Activated CD4-positive, alpha-beta T cell treated with anti-CD3 and anti-CD28 coated beads for 4 hours (primary cell): ENCODE measurements around the gene SDR42E1.
"Not testable (repeated sequence)": the region's sequence is repeated elsewhere in the genome, so short reads cannot be mapped to it uniquely, and the experiment has no call there.

Experiments used
- DNase-seq, 2 donors: peaks; one replicate each; pipeline ENCODE4 v3.0.0-alpha.2; 2020

SDR42E1 gene

GRCh38 chr16:82037251-82037650 lies 26.0 kb upstream of the SDR42E1 start:
- DNase-seq: no peak

GRCh38 chr16:82034981-82035612 lies 23.8 kb upstream of the SDR42E1 start, which contains the start of gene HSD17B2:
TSS of gene HSD17B2 (plus strand) at chr16:82035253. CDS start at chr16:82035425, 172 bp downstream.
- no peak for DNase-seq

- no peak for DNase-seq
These were observed 22.5 kb upstream of the SDR42E1 start for GRCh38 chr16:82033683-82034300.

- DNase-seq: no peak
These were observed 21.7 kb upstream of the SDR42E1 start for GRCh38 chr16:82033006-82033405.

GRCh38 chr16:82031116-82032084 lies 20.1 kb upstream of the SDR42E1 start:
- DNase-seq: no peak

DNA sequence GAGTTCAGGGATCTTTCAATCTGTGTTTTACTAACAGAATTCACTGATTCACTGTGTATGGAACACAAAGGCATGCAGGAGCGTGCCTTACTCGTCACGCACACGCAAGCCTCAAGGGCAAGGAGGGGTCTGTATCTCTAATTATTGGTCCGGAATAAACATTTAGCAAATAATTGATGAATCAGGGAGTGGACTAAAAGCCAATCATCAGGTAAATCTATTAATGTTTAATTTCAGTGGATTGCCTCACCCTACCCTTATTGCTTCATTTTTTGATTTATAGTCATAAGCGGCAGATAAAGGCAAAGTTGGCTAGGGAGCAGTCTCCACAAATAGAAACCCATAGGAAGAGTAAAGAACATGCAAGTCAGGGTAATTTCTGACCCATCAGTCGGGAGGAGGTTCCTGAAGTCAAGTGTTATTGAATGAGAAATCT lies 16.4 kb upstream of the SDR42E1 start:
- no peak for DNase-seq

DNA sequence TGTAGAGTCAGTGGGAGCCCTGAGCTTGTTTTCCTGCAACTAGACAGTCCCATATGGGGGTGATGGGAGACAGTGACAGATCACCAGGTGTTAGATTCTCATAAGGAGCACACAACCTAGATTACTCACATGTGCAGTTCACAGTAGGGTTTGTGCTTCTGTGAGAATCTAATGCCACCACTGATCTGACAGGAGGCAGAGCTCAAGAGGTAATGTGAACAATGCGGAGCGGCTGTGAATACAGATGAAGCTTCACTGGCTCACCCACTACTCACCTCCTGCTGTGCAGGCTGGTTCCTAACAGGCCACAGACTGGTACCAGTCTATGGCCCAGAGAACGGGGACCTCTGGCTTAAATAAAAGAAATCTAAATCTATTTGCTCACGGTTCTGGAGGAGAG lies 13.6 kb upstream of the SDR42E1 start:
- no peak for DNase-seq

GRCh38 chr16:82024316-82024715 lies 13.0 kb upstream of the SDR42E1 start:
- DNase-seq: no peak

- DNase-seq: no peak
These were observed 11.9 kb upstream of the SDR42E1 start for GRCh38 chr16:82023206-82023605.

- no peak for DNase-seq
These were observed 8.8 kb upstream of the SDR42E1 start for GRCh38 chr16:82020051-82020450.

- DNase-seq: no peak
These were observed 8.3 kb upstream of the SDR42E1 start for GRCh38 chr16:82019535-82019934.

- no peak for DNase-seq
These were observed 6.8 kb upstream of the SDR42E1 start for GRCh38 chr16:82017911-82018568.

- no peak for DNase-seq
These were observed 5.7 kb upstream of the SDR42E1 start for GRCh38 chr16:82016964-82017363.

DNA sequence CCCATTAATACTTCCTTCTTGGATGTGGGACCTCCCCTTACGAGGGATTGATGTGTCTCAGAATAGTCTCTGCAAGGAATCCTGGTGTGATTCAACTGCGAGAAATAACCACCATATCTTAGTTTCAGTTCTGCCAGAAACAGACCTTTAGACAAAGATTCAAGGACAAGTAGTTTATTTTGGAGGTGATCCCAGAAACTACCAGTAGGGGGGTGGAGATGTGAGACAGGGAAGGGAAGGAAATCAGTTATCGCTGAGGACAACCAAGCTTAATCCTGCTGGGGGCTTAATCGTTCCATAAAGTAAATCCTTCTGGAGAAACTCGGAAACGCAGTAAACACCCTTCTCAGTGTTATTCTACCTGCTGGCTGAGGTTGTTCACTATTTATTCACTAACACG lies 5.0 kb upstream of the SDR42E1 start:
- DNase-seq: no peak

DNA sequence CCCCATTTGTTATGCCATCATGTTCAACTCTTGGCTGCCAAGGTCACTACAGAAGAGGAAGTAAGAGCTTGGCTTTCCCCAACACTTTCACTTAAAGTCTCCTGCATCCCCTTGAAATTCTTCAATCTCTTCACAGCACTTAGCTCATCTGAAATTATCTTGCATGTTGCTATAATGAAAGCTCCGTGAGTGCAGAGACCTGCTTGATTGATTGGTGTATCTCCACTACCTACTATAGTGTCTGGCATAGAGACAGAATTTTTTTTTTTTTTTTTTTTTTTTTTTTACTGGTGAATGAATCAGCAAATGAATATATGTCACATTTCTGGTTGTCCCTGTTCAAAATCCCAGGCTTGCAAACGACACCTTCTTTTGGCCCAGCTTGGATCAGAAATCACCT lies 1.9 kb upstream of the SDR42E1 start:
- DNase-seq: no peak

DNA sequence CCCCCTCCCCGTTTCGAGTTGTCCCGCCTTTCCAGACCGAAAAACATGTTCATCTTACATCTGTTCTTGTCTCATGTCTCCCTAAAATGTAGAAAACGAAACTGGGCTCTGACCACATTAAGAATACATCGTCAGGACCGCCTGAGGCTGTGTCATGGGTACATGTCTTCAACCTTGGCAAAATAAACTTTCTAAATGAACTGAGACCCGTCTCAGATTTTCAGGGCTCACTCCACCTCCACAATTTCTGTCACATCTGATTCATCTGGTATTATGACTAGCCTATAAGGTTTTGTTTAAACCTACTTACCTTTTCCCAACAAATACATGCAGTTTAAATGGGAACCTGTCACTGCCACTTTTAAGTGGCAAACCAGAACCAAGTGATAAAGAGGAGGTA lies 621 bp downstream of the SDR42E1 start:
- DNase-seq: no peak

DNA sequence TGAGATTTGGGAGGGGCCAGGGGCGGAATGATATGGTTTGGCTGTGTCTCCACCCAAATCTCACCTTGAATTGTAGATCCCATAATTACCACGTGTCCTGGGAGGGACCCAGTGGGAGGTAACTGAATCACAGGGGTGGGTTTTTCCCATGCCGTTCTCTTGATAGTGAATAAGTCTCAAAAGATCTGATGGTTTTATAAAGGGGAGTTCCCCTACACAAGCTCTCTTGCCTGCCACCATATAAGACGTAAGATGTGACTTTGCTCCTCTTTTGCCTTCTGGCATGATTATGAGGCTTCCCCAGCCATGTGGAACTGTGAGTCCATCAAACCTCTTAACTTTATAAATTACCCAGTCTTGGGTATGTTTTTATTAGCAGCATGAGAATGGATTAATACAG lies 1.5 kb downstream of the SDR42E1 start:
- not testable (repeated sequence) for DNase-seq

GRCh38 chr16:82008957-82009592 lies 2.2 kb downstream of the SDR42E1 start:
- DNase-seq: no peak

GRCh38 chr16:82007189-82007588 lies 4.1 kb downstream of the SDR42E1 start:
- DNase-seq: no peak

DNA sequence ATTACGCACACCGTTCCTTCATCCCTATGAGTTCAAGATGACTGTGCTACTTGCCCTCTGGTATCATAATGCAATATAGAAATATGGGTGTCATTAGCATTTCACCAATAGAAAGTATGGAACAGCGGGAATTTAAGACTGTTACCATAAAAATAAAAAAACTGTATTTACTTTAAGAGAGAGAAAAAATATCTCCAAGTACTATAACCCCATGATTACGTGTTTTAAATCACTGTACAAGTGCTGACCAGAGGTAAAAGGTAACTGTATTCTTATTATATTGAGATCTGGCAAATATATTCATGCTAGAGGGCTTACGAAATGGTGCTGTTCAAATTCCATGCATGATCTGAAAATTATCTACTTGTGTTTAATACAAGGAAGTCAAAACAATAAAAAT lies 5.2 kb downstream of the SDR42E1 start:
- no peak for DNase-seq

DNA sequence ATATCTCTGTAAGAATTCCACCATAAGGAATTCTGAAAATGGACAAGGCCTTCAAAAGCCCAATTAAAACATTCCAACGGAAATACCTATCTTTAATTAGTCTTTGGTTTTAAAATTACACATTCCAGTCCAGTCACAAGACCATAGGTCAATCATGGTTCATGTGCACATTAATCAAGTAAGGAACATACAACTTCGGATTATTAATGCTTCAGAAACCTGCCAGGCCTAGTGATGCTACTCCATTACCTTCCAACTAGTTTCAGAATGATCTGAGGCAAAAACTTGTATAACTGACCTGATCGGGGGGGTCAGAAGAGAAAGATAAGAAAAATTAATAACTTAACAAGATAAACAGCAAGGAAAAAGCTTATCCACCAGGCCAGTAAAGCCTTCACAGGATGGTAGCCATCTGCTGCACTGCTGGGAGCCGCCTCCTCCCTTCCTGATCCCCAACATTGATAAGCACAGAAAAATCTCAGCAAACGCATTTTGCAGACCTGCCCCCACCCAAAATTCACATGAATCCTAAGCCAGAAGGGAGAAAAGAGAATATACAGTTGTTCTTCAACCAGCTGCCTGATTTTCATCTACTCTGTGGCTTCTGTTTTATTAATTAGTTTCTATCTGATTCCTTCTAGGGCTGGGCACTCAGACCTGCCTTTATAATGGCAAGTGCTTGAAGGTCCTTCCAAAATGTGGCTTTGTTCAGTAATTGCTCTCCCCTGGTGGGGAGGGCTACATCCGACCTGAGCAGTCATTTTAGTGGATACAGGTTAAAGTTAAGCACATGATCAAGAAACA lies 6.0 kb downstream of the SDR42E1 start:
- no peak for DNase-seq

DNA sequence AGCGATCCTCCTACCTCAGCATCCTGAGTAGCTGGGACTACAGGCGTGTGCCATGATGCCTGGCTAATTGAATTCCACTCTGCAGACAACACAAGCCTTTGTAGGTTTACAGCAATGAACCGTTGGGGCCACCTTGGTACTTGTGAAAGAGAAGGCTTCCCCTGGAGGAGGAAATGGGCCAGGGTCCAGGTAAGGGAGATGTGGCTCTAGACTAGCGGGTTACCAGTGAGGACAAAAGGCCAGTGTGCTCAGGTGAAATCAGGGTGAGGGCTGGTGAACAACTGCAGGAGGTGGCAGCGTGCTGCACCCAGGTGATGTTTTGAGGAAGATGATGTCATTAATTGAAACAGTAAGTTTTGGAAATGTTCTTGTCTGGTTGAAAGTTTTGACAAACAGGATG lies 6.7 kb downstream of the SDR42E1 start:
- no peak for DNase-seq
